Endothelial cell (in vitro differentiated cells): ENCODE results near the gene CCDC149. TPM values are rescaled to one million over a fixed set of nuclear protein-coding genes. Genes with fewer than 3 reads are reported as not detected.

Experiments used
- DNase-seq: peaks from one replicate; pipeline ENCODE4 v3.0.0; 2021; ENCODE audit warnings: low spot score
- H3K27ac Mint-ChIP-seq: one replicate; pipeline ENCODE4 v1.8.0; 2021; ENCODE audit warnings: mixed read lengths, inconsistent platforms; ENCODE audit not compliant: unreplicated experiment
- H3K27me3 Mint-ChIP-seq: one replicate; pipeline ENCODE4 v1.8.0; 2021; ENCODE audit warnings: mild to moderate bottlenecking, moderate library complexity, mixed read lengths, inconsistent platforms; ENCODE audit not compliant: unreplicated experiment
- H3K36me3 Mint-ChIP-seq: one replicate; pipeline ENCODE4 v1.8.0; 2021; ENCODE audit warnings: mild to moderate bottlenecking, low read depth, mixed read lengths, inconsistent platforms; ENCODE audit not compliant: unreplicated experiment
- H3K4me1 Mint-ChIP-seq: one replicate; pipeline ENCODE4 v1.8.0; 2021; ENCODE audit warnings: mild to moderate bottlenecking, mixed read lengths, inconsistent platforms; ENCODE audit not compliant: unreplicated experiment
- H3K4me3 Mint-ChIP-seq: one replicate; pipeline ENCODE4 v1.8.0; 2021; ENCODE audit warnings: mild to moderate bottlenecking, mixed read lengths, inconsistent platforms; ENCODE audit not compliant: unreplicated experiment
- H3K9me3 Mint-ChIP-seq: one replicate; pipeline ENCODE4 v1.8.0; 2021; ENCODE audit warnings: mixed read lengths, inconsistent platforms; ENCODE audit not compliant: unreplicated experiment
- total RNA-seq: library from RNA; stranded (reverse); fragmentation: NEBNext Ultra II Directional; extraction: Animal tissue kit (Norgen Biotek cat#: 25700); gene quantifications from one replicate; pipeline ENCODE4 v1.2.1, GENCODE V29; 2021; ENCODE audit not compliant: unreplicated experiment
- TF ChIP-seq, protein P1 (sequence below): fragments of 200-600 bp; sonication (generic); IDR thresholded peaks from one replicate; pipeline ENCODE4 v1.5.0; 2021; ENCODE audit warnings: antibody characterized with exemption; ENCODE audit not compliant: unreplicated experiment

CCDC149 gene
- total RNA-seq, 1 donor from 2014 or later = 4.0 TPM

- TF ChIP-seq, protein P1, sequence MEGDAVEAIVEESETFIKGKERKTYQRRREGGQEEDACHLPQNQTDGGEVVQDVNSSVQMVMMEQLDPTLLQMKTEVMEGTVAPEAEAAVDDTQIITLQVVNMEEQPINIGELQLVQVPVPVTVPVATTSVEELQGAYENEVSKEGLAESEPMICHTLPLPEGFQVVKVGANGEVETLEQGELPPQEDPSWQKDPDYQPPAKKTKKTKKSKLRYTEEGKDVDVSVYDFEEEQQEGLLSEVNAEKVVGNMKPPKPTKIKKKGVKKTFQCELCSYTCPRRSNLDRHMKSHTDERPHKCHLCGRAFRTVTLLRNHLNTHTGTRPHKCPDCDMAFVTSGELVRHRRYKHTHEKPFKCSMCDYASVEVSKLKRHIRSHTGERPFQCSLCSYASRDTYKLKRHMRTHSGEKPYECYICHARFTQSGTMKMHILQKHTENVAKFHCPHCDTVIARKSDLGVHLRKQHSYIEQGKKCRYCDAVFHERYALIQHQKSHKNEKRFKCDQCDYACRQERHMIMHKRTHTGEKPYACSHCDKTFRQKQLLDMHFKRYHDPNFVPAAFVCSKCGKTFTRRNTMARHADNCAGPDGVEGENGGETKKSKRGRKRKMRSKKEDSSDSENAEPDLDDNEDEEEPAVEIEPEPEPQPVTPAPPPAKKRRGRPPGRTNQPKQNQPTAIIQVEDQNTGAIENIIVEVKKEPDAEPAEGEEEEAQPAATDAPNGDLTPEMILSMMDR = no peak
- Mint-ChIP-seq H3K36me3 (no peaks in the 10 kb centered on the region), H3K27me3 (no peaks in the 10 kb centered on the region), H3K4me1 (no peaks in the 10 kb centered on the region), H3K27ac (no peak overlapping the region), H3K4me3 (no peak overlapping the region), H3K9me3 (no peaks in the 10 kb centered on the region)
- DNase-seq = no peak
These were observed 134.2 kb downstream of the CCDC149 start for GRCh38 chr4:24778464-24779225.

DNA sequence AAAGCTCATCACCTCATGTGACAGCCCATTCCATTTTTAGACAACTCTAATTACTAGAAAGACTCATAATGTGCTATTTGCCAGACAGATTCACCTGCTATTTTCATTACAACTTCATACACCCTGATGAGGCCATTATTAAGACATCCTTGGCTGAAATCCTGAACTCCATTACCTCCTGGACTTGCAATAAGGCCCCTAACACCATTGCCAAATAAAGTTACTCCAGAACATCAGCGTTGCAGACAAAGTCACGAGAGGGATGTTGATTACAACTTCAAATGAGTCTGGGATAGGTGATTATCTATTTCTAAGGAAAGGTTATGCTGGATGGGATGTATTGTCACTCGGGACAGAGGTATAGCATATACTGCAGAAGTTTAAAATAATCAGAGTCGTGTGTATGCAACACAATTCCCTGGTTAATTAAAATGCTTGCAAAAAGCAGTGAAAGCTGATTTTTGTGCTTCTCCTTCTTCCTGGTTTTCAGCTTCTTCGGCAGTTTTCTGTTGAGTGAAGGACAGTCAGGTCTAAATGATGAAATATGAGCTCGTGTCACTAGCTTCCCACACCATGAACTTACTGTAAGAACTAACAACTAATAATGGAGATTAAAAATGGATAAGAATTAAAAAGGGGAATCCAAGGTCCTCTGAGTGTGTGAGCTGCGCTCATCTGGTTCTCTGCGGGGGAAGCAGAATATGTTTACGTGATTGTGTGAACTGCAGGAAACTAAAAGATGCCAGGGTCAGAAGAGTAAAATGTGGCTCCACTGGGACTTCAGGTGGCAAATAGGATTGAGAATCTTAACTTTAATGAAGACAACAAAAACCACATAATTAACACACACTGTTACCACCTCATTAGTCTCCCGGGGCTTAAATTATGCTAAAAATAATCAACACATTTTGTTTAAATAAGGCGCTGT is 135.0 kb downstream of the CCDC149 start:
- H3K36me3 Mint-ChIP-seq = no peaks in the 10 kb centered on the region
- TF ChIP-seq, protein P1 = no peak
- no peaks in the 10 kb centered on the region for H3K27me3 Mint-ChIP-seq
- no peaks in the 10 kb centered on the region for H3K4me1 Mint-ChIP-seq
- H3K4me3 Mint-ChIP-seq = no peak overlapping the region
- no peak for DNase-seq
- H3K27ac Mint-ChIP-seq = no peak overlapping the region
- no peaks in the 10 kb centered on the region for H3K9me3 Mint-ChIP-seq

GRCh38 chr4:24775750-24776149 is 137.1 kb downstream of the CCDC149 start:
- H3K27ac Mint-ChIP-seq = no peak overlapping the region
- no peak overlapping the region for H3K4me3 Mint-ChIP-seq
- DNase-seq = no peak
- TF ChIP-seq, protein P1 = no peak
- H3K36me3 Mint-ChIP-seq = no peaks in the 10 kb centered on the region
- H3K4me1 Mint-ChIP-seq = no peaks in the 10 kb centered on the region
- no peaks in the 10 kb centered on the region for H3K27me3 Mint-ChIP-seq
- H3K9me3 Mint-ChIP-seq = no peaks in the 10 kb centered on the region

GRCh38 chr4:24775032-24775605 is 137.7 kb downstream of the CCDC149 start:
- no peaks in the 10 kb centered on the region for H3K27me3 Mint-ChIP-seq
- H3K4me1 Mint-ChIP-seq = peaks cover 3% of the 10 kb centered on the region
- H3K9me3 Mint-ChIP-seq = no peaks in the 10 kb centered on the region
- no peak overlapping the region for H3K4me3 Mint-ChIP-seq
- no peak overlapping the region for H3K27ac Mint-ChIP-seq
- TF ChIP-seq, protein P1 = no peak
- no peaks in the 10 kb centered on the region for H3K36me3 Mint-ChIP-seq
- DNase-seq = no peak
